HG02885 (cell line): ENCODE measurements around the gene GNAZ.

Source experiments
- ATAC-seq: cut with Tn5 transposase; IDR thresholded peaks from one replicate; pipeline ENCODE4 v1.9.1; 2021; ENCODE audit warnings: mild to moderate bottlenecking; ENCODE audit not compliant: unreplicated experiment, poor library complexity

The GNAZ gene

GRCh38 chr22:23147617-23148387 lies 77.5 kb downstream of the GNAZ start:
- no peak for ATAC-seq

- no peak for ATAC-seq
Observed at GRCh38 chr22:23149743-23150238, 79.5 kb downstream of the GNAZ start.

GRCh38 chr22:23150762-23151161 lies 80.4 kb downstream of the GNAZ start:
- ATAC-seq = no peak

GRCh38 chr22:23151827-23152226 lies 81.5 kb downstream of the GNAZ start:
- no peak for ATAC-seq

- ATAC-seq = no peak
Observed at GRCh38 chr22:23152238-23153114, 82.2 kb downstream of the GNAZ start.

- ATAC-seq = no peak
Observed at GRCh38 chr22:23153994-23154393, 83.7 kb downstream of the GNAZ start.

- no peak for ATAC-seq
Observed at GRCh38 chr22:23154461-23154860, 84.1 kb downstream of the GNAZ start.

- ATAC-seq = no peak
Observed at GRCh38 chr22:23155143-23155542, 84.8 kb downstream of the GNAZ start.

GRCh38 chr22:23155831-23156230 lies 85.5 kb downstream of the GNAZ start:
- ATAC-seq = no peak

- ATAC-seq = no peak
Observed at GRCh38 chr22:23156286-23156685, 86.0 kb downstream of the GNAZ start.

GRCh38 chr22:23157560-23158515 lies 87.5 kb downstream of the GNAZ start:
- no peak for ATAC-seq

- ATAC-seq = no peak
Observed at GRCh38 chr22:23158516-23159290, 88.4 kb downstream of the GNAZ start.

- no peak for ATAC-seq
Observed at GRCh38 chr22:23159291-23159630, 88.9 kb downstream of the GNAZ start.

- ATAC-seq = no peak
Observed at GRCh38 chr22:23161029-23161428, 90.7 kb downstream of the GNAZ start.

- ATAC-seq = no peak
Observed at GRCh38 chr22:23161574-23161973, 91.3 kb downstream of the GNAZ start.

- ATAC-seq = no peak
Observed at GRCh38 chr22:23163665-23164064, 93.3 kb downstream of the GNAZ start.

- ATAC-seq = no peak
Observed at GRCh38 chr22:23164091-23164490, 93.8 kb downstream of the GNAZ start.

GRCh38 chr22:23166042-23166831 lies 95.9 kb downstream of the GNAZ start:
- ATAC-seq = no peak
